Endothelial cell (in vitro differentiated cells): ENCODE data around the gene SHROOM3. TPM values are rescaled to one million over a fixed set of nuclear protein-coding genes. Genes with fewer than 3 reads are reported as not detected.
A peak's percentile ranks its signal among the peaks of the same experiment; 100 is the strongest.

Experiments
- DNase-seq: peaks from one replicate; pipeline ENCODE4 v3.0.0; 2021; ENCODE audit warnings: low spot score
- H3K27ac Mint-ChIP-seq: one replicate; pipeline ENCODE4 v1.8.0; 2021; ENCODE audit warnings: mixed read lengths, inconsistent platforms; ENCODE audit not compliant: unreplicated experiment
- H3K27me3 Mint-ChIP-seq: one replicate; pipeline ENCODE4 v1.8.0; 2021; ENCODE audit warnings: mild to moderate bottlenecking, moderate library complexity, mixed read lengths, inconsistent platforms; ENCODE audit not compliant: unreplicated experiment
- H3K36me3 Mint-ChIP-seq: one replicate; pipeline ENCODE4 v1.8.0; 2021; ENCODE audit warnings: mild to moderate bottlenecking, low read depth, mixed read lengths, inconsistent platforms; ENCODE audit not compliant: unreplicated experiment
- H3K4me1 Mint-ChIP-seq: one replicate; pipeline ENCODE4 v1.8.0; 2021; ENCODE audit warnings: mild to moderate bottlenecking, mixed read lengths, inconsistent platforms; ENCODE audit not compliant: unreplicated experiment
- H3K4me3 Mint-ChIP-seq: one replicate; pipeline ENCODE4 v1.8.0; 2021; ENCODE audit warnings: mild to moderate bottlenecking, mixed read lengths, inconsistent platforms; ENCODE audit not compliant: unreplicated experiment
- H3K9me3 Mint-ChIP-seq: one replicate; pipeline ENCODE4 v1.8.0; 2021; ENCODE audit warnings: mixed read lengths, inconsistent platforms; ENCODE audit not compliant: unreplicated experiment
- total RNA-seq: library from RNA; stranded (reverse); fragmentation: NEBNext Ultra II Directional; extraction: Animal tissue kit (Norgen Biotek cat#: 25700); gene quantifications from one replicate; pipeline ENCODE4 v1.2.1, GENCODE V29; 2021; ENCODE audit not compliant: unreplicated experiment
- TF ChIP-seq, protein P1 (sequence below): fragments of 200-600 bp; sonication (generic); IDR thresholded peaks from one replicate; pipeline ENCODE4 v1.5.0; 2021; ENCODE audit warnings: antibody characterized with exemption; ENCODE audit not compliant: unreplicated experiment

SHROOM3 gene
- total RNA-seq, 1 donor from 2014 or later: 7.9 TPM

- Mint-ChIP-seq H3K4me1 (peaks cover 3% of the 10 kb centered on the region), H3K27me3 (peaks cover 9% of the 10 kb centered on the region), H3K9me3 (no peaks in the 10 kb centered on the region), H3K4me3 (no peak overlapping the region), H3K27ac (no peak overlapping the region), H3K36me3 (no peaks in the 10 kb centered on the region)
- TF ChIP-seq, protein P1, sequence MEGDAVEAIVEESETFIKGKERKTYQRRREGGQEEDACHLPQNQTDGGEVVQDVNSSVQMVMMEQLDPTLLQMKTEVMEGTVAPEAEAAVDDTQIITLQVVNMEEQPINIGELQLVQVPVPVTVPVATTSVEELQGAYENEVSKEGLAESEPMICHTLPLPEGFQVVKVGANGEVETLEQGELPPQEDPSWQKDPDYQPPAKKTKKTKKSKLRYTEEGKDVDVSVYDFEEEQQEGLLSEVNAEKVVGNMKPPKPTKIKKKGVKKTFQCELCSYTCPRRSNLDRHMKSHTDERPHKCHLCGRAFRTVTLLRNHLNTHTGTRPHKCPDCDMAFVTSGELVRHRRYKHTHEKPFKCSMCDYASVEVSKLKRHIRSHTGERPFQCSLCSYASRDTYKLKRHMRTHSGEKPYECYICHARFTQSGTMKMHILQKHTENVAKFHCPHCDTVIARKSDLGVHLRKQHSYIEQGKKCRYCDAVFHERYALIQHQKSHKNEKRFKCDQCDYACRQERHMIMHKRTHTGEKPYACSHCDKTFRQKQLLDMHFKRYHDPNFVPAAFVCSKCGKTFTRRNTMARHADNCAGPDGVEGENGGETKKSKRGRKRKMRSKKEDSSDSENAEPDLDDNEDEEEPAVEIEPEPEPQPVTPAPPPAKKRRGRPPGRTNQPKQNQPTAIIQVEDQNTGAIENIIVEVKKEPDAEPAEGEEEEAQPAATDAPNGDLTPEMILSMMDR: peak; percentile 76
- DNase-seq: peak; percentile 18
Observed at GRCh38 chr4:76626686-76627465, 191.8 kb downstream of the SHROOM3 start.

DNA sequence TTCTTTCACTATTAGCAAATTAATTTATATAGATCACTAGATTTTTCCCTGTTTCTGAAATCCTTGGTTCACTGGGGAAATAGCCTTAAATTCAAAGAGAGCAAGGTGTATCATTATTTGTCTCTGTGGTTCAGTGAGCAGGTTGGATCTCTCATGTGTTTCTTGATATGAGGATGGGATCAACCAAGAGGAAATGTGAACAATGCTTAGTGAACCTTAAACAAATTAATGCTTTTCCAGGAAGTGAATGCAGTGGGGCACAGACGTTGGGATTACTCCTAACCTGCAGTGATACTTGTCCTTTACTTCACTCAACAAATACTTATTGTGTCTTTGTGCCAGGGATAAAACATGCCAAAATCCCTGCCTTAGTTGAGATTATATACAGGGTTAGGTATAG is 193.2 kb downstream of the SHROOM3 start:
- DNase-seq: no peak
- Mint-ChIP-seq H3K4me3 (no peak overlapping the region), H3K27ac (no peak overlapping the region), H3K27me3 (peaks cover 11% of the 10 kb centered on the region), H3K4me1 (peaks cover 3% of the 10 kb centered on the region), H3K36me3 (no peaks in the 10 kb centered on the region), H3K9me3 (no peaks in the 10 kb centered on the region)
- TF ChIP-seq, protein P1: no peak

DNA sequence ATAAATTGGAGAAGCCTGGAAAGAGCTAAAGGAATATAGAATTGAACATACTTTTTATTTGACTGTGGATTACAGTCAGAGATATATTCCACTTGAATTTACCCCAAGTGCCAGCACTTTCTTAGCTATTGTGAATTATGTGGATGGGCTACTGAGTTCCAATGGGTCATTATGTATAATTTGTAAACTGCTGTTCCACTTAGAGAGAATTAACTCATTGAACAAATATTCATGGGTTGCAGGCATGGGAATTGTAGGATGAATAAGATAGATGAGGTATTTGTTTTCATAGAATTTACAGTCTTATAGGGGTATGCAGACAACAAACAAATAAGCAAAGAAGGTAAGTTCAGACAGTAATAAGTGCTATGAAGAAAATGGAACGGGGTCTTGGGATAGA is 195.7 kb downstream of the SHROOM3 start:
- Mint-ChIP-seq H3K4me3 (no peak overlapping the region), H3K27ac (no peak overlapping the region), H3K4me1 (no peaks in the 10 kb centered on the region), H3K27me3 (peaks cover 9% of the 10 kb centered on the region), H3K9me3 (no peaks in the 10 kb centered on the region), H3K36me3 (no peaks in the 10 kb centered on the region)
- TF ChIP-seq, protein P1: no peak
- no peak for DNase-seq

DNA sequence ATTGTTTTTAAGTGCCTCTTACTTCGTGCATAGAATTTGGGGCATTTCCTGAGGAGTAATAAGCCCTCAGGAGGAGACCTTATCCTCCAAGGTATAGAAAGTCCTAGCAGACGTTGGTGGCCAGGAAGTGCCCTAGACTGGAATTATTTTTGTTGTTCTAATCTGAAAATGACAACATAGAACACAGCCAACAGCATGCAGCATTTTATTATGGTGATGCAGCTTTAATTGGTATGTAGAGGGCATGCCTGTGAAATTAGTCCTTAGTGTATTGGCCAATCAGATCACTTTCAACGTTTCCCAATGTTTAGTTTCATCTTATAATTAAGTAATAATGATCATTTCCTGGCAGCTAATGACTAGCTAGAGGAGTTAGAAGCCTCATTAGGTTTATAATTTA is 199.2 kb downstream of the SHROOM3 start:
- no peaks in the 10 kb centered on the region for H3K36me3 Mint-ChIP-seq
- no peak for DNase-seq
- H3K27ac Mint-ChIP-seq: no peak overlapping the region
- no peaks in the 10 kb centered on the region for H3K9me3 Mint-ChIP-seq
- peaks cover 5% of the 10 kb centered on the region for H3K27me3 Mint-ChIP-seq
- TF ChIP-seq, protein P1: no peak
- no peak overlapping the region for H3K4me3 Mint-ChIP-seq
- no peaks in the 10 kb centered on the region for H3K4me1 Mint-ChIP-seq

DNA sequence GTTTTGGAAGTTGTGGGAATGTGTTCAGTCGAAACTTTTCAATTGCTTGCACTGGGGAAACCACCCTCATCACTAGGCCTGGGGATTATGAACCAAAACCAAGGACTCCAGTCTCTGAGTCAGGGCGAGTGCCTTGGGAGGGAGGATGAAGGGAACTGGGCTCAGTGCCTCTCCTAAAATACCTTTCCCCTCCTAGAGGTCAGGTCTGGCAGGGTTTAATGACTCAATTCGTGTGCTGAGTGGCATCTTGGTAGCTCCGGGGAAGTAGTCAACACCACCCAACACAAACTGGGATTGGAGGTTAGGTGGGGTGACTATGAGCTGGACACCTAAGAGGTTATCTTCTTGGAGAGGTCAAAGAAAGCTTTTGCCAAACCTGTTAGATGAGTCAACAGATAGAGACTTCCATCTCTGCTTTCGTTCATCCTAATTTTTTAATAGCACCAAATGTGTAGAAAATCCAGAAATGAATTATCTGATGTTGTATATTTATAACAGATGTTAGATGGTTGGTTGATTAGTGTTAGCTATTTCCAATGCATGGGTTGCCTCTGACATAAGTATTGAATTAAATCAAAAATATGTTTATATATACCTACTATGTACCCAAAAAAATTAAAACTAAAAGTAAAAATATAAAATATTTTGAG is 202.8 kb downstream of the SHROOM3 start:
- H3K9me3 Mint-ChIP-seq: no peaks in the 10 kb centered on the region
- peaks cover 1% of the 10 kb centered on the region for H3K27me3 Mint-ChIP-seq
- H3K4me1 Mint-ChIP-seq: peaks cover 19% of the 10 kb centered on the region
- no peaks in the 10 kb centered on the region for H3K36me3 Mint-ChIP-seq
- no peak overlapping the region for H3K27ac Mint-ChIP-seq
- no peak for DNase-seq
- TF ChIP-seq, protein P1: no peak
- H3K4me3 Mint-ChIP-seq: no peak overlapping the region
